Erythroblast (primary cell): Measurements from ENCODE around the gene PPP1R3E.

Experiments used
- GATA1 ChIP-seq: IDR thresholded peaks from 2 replicates; pipeline ENCODE4 v1.6.1; 2011; ENCODE audit warnings: low read depth, mild to moderate bottlenecking, control low read depth, low read length, moderate library complexity
- POLR2A ChIP-seq: IDR thresholded peaks from 2 replicates; pipeline ENCODE4 v1.6.1; 2011; ENCODE audit warnings: mild to moderate bottlenecking, low read length

DNA sequence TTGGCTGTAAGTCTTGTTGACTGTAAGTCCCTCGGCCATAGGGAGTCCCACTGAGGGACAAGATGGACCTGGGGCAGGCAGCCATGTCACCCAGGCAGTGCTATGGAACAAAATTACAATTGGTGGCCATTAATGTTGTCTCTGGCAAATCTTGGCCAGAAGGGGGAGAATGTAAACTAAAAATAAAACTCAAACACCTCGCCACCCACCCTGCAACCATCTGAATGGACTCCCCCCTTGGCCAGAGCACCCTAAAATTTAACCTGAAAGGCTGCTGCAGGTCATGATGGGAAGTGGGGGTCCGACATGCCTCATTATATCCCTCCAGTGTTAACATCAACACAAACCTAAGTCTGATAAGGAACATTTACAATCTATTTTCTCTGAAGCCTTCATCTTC, 41.8 kb upstream of the PPP1R3E start:
- TF ChIP-seq POLR2A (no peak), GATA1 (no peak)
